Prostate gland (tissue), 2 donors: Measurements from ENCODE around the gene POU6F2. TPM values are rescaled to one million over a fixed set of nuclear protein-coding genes. Genes with fewer than 3 reads are reported as not detected.

Source experiments
- DNase-seq: peaks from one replicate; pipeline ENCODE4 v3.0.0-alpha.2; 2019; ENCODE audit warnings: low spot score
- H3K27ac ChIP-seq, 2 donors: fragments of 200-600 bp; sonication (generic); 2 replicates each; pipeline ENCODE4 v1.5.1; 2017 to 2019
- H3K27me3 ChIP-seq: fragments of 200-600 bp; sonication (generic); replicated peaks from 2 replicates; pipeline ENCODE4 v1.5.1; 2019; ENCODE audit not compliant: insufficient read depth
- H3K36me3 ChIP-seq, 2 donors: fragments of 200-600 bp; sonication (generic); 1 replicate in 1 of 2; 2 replicates in 1 of 2; pipeline versions ENCODE4 v1.5.1 to v1.8.1; 2017 to 2019
- H3K4me1 ChIP-seq: fragments of 200-600 bp; sonication (generic); replicated peaks from 2 replicates; pipeline ENCODE4 v1.5.1; 2019
- H3K4me3 ChIP-seq, 2 donors: fragments of 200-600 bp; sonication (generic); 2 replicates each; pipeline ENCODE4 v1.5.1; 2017 to 2019
- H3K9me3 ChIP-seq: fragments of 200-600 bp; sonication (generic); 2 replicates; pipeline ENCODE4 v1.5.1; 2017
- POLR2A ChIP-seq: fragments of 450-650 bp; IDR thresholded peaks from one replicate; pipeline ENCODE4 v1.6.1; 2016; ENCODE audit warnings: antibody characterized with exemption, mild to moderate bottlenecking
- POLR2AphosphoS5 ChIP-seq: sonication (generic); formaldehyde crosslinking; IDR thresholded peaks from one replicate; pipeline ENCODE4 v1.6.1; 2017; ENCODE audit warnings: antibody characterized with exemption
- WGBS: methylation state at CpG from one replicate; pipeline ENCODE4 v1.1.5; 2018; 5-methylcytosine and 5-hydroxymethylcytosine counted together
- intact Hi-C: fragments of 100-400 bp; cut with DNase I; formaldehyde crosslinking; loops from one replicate; pipeline ENCODE4 v1.14.2; 2022
- total RNA-seq, 2 donors: library from RNA; depleted of rRNA; stranded (reverse); fragments of >200 nt; gene quantifications; one replicate each; pipeline ENCODE4 v1.1.0, GENCODE V29; 2016
- TF ChIP-seq, protein P1 (sequence below), 4 experiments: fragments of 200-600 bp in 2 of 4; fragments of 450-650 bp in 2 of 4; sonication (generic) in 2 of 4; IDR thresholded peaks; 1 replicate in 3 of 4; 2 replicates in 1 of 4; pipeline ENCODE4 v1.5.1; 2016 to 2019; ENCODE audit warnings: antibody characterized with exemption in 4 of 4, mild to moderate bottlenecking in 2 of 4, moderate library complexity in 2 of 4

The POU6F2 gene
- total RNA-seq, 2 donors from 2014 or later = 2.4 TPM; not detected in 1

DNA sequence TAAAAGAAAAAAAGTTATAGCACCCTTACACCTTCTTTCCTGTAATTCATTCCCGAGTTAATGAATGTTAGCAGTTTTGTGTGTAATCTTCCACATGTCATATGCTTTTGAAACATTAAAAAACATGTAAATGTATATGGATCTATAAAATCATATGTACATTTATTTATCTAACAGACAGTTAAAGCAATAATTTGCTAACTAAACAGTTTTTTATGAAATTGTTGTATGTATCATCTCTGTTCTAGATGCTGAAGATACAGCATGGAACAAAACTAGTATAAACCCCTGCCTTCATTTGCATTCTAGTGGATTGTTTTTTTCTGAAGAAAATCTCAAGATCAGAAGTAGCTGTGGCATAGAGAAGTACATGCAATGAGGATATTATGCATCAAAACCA is 165.0 kb downstream of the POU6F2 start:
- H3K27me3 ChIP-seq = peaks cover 2% of the 10 kb centered on the region
- no peaks in the 10 kb centered on the region for H3K4me1 ChIP-seq
- no peak overlapping the region for H3K4me3 ChIP-seq
- TF ChIP-seq POLR2A = no peak
- TF ChIP-seq POLR2AphosphoS5 = no peak
- TF ChIP-seq, protein P1, sequence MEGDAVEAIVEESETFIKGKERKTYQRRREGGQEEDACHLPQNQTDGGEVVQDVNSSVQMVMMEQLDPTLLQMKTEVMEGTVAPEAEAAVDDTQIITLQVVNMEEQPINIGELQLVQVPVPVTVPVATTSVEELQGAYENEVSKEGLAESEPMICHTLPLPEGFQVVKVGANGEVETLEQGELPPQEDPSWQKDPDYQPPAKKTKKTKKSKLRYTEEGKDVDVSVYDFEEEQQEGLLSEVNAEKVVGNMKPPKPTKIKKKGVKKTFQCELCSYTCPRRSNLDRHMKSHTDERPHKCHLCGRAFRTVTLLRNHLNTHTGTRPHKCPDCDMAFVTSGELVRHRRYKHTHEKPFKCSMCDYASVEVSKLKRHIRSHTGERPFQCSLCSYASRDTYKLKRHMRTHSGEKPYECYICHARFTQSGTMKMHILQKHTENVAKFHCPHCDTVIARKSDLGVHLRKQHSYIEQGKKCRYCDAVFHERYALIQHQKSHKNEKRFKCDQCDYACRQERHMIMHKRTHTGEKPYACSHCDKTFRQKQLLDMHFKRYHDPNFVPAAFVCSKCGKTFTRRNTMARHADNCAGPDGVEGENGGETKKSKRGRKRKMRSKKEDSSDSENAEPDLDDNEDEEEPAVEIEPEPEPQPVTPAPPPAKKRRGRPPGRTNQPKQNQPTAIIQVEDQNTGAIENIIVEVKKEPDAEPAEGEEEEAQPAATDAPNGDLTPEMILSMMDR (IDR thresholded peaks at IDR 0.05) = no peak
- intact Hi-C loops = no loop called here
- no peak for DNase-seq
- no peaks in the 10 kb centered on the region for H3K36me3 ChIP-seq
- H3K27ac ChIP-seq = no peak overlapping the region
- H3K9me3 ChIP-seq = no peaks in the 10 kb centered on the region
- 73% methylated on average over 1 of the region's 1 CpG for WGBS

DNA sequence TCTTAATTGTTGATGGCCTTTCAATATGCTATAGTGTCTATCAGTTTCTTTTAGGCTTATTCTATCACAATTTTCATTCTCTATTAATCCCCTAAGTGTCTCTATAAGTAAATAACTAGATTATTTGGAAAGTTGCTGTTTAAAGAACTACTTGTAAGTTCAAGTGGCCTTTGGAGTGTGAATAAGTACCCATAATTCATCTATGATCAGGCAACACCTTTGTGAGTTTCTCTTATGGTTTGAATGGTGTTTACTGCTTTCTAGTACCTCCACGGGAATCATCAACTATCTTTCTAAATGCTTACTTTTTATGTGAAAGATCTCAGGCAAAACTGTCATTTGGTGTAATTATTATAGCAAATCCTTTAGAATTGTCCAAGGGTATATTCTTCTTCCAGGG is 166.7 kb downstream of the POU6F2 start:
- Histone ChIP-seq H3K4me3 (no peak overlapping the region), H3K27me3 (no peaks in the 10 kb centered on the region), H3K9me3 (no peaks in the 10 kb centered on the region), H3K4me1 (no peaks in the 10 kb centered on the region), H3K36me3 (no peaks in the 10 kb centered on the region), H3K27ac (no peak overlapping the region)
- intact Hi-C loops = no loop called here
- TF ChIP-seq, protein P1 (IDR thresholded peaks at IDR 0.05) = no peak
- TF ChIP-seq POLR2A = no peak
- no peak for TF ChIP-seq POLR2AphosphoS5
- 94% methylated on average over 1 of the region's 1 CpG for WGBS
- DNase-seq = no peak

DNA sequence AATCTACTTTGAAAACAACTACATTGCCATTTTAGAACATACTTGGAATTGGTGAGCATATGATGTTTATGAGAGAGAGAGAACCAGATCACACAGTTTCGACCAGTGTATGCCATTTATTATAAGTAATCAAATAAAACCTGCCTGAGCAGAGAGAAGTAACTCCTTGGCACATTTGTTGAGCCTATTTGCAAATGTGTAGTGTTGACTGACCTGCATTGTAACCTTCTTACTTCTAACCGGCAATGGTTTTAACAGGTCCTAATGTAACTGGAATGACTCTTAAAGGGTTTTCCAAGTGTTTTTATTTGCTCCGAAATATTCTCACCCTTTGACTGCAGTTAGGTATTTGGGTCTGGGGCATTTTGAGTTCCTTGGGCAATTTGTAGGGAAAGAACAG is 167.6 kb downstream of the POU6F2 start:
- H3K27ac ChIP-seq = no peak overlapping the region
- no peaks in the 10 kb centered on the region for H3K27me3 ChIP-seq
- no peak overlapping the region for H3K4me3 ChIP-seq
- DNase-seq = no peak
- no peaks in the 10 kb centered on the region for H3K4me1 ChIP-seq
- TF ChIP-seq POLR2A = no peak
- no peak for TF ChIP-seq POLR2AphosphoS5
- TF ChIP-seq, protein P1 (IDR thresholded peaks at IDR 0.05) = no peak
- no peaks in the 10 kb centered on the region for H3K36me3 ChIP-seq
- 37% methylated on average over 3 of the region's 3 CpGs for WGBS
- intact Hi-C loops = no loop called here
- no peaks in the 10 kb centered on the region for H3K9me3 ChIP-seq

DNA sequence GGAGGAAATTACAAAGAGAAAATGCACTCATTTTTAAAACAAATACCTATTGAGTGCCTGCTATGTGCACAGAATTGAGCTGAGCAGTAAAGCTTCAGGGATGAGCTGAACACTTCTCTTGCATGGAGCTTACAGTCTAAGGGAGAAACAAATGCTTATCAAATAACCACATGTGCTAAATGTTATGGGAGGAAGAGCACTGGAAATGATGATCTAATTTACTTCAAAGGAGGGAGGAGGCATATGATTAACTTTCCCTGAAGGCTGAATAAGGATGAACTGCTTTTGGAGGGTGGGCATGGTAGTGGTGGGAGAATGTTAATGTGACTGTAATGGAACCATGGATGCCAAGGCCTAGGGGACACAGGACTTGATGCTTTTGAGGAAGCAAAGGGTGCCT is 168.2 kb downstream of the POU6F2 start:
- Histone ChIP-seq H3K4me1 (no peaks in the 10 kb centered on the region), H3K27me3 (no peaks in the 10 kb centered on the region), H3K9me3 (no peaks in the 10 kb centered on the region), H3K36me3 (no peaks in the 10 kb centered on the region), H3K4me3 (no peak overlapping the region), H3K27ac (no peak overlapping the region)
- TF ChIP-seq POLR2AphosphoS5 = no peak
- no peak for TF ChIP-seq POLR2A
- TF ChIP-seq, protein P1 (IDR thresholded peaks at IDR 0.05) = no peak
- intact Hi-C loops = no loop called here
- DNase-seq = no peak

DNA sequence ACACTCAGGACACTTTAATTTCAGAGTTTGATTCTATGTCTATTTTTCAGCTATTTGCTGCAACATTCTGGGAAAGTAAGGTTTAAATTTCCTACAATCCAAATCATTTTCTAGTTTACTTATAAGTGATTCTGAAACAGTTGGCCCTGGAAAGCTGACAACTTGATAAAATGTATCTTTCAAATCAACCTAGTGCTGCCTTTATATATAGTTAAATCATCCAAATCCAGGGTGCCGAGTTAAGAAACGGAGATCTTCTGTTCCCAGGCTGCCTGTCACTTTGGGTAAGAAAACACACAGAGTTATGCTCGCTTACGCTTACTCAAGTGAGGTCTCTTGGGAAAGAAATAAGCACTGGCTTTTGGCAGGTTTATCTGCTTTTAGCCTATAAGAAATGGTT is 175.0 kb downstream of the POU6F2 start:
- 88% methylated on average over 4 of the region's 4 CpGs for WGBS
- Histone ChIP-seq H3K4me1 (no peaks in the 10 kb centered on the region), H3K4me3 (no peak overlapping the region), H3K27ac (no peak overlapping the region), H3K9me3 (no peaks in the 10 kb centered on the region), H3K36me3 (no peaks in the 10 kb centered on the region), H3K27me3 (no peaks in the 10 kb centered on the region)
- intact Hi-C loops = no loop called here
- no peak for DNase-seq
- TF ChIP-seq, protein P1 (IDR thresholded peaks at IDR 0.05) = no peak
- no peak for TF ChIP-seq POLR2AphosphoS5
